Karpas-422 (cell line): ENCODE results near the gene ABLIM1. TPM values are rescaled to one million over a fixed set of nuclear protein-coding genes. Genes with fewer than 3 reads are reported as not detected.

Experiments used
- DNase-seq: peaks from one replicate; pipeline ENCODE4 v3.0.0-alpha.2; 2015
- H2AFZ ChIP-seq: fragments of 200-600 bp; sonication (generic); 2 replicates; pipeline ENCODE4 v1.6.1; 2014; ENCODE audit warnings: antibody characterized with exemption, low read length, mixed read lengths
- H3K27ac ChIP-seq: fragments of 200-600 bp; sonication (generic); 2 replicates; pipeline ENCODE4 v1.5.1; 2014; ENCODE audit warnings: mild to moderate bottlenecking, low read length, moderate library complexity
- H3K27me3 ChIP-seq: fragments of 200-600 bp; sonication (generic); 2 replicates; pipeline ENCODE4 v1.6.1; 2014; ENCODE audit warnings: low read length, mixed read lengths
- H3K36me3 ChIP-seq: fragments of 200-600 bp; sonication (generic); 2 replicates; pipeline ENCODE4 v1.6.1; 2014; ENCODE audit warnings: low read length, mixed read lengths; ENCODE audit not compliant: insufficient read depth
- H3K4me1 ChIP-seq: fragments of 200-600 bp; sonication (generic); 2 replicates; pipeline ENCODE4 v1.6.1; 2014; ENCODE audit warnings: mild to moderate bottlenecking, low read length, mixed read lengths
- H3K4me2 ChIP-seq: fragments of 200-600 bp; sonication (generic); 2 replicates; pipeline ENCODE4 v1.6.1; 2014; ENCODE audit warnings: low read length, low read depth, mild to moderate bottlenecking; ENCODE audit not compliant: poor library complexity, severe bottlenecking
- H3K4me3 ChIP-seq: fragments of 200-600 bp; sonication (generic); 2 replicates; pipeline ENCODE4 v1.5.1; 2014; ENCODE audit warnings: mild to moderate bottlenecking, antibody characterized with exemption, low read length, mixed read lengths
- H3K79me2 ChIP-seq: fragments of 200-600 bp; sonication (generic); 2 replicates; pipeline ENCODE4 v1.6.1; 2014; ENCODE audit warnings: mild to moderate bottlenecking, low read length, mixed read lengths
- H3K9ac ChIP-seq: fragments of 200-600 bp; sonication (generic); 2 replicates; pipeline ENCODE4 v1.6.0; 2014; ENCODE audit warnings: low read length
- H3K9me2 ChIP-seq: fragments of 200-600 bp; sonication (generic), shearing (Covaris generic); replicated peaks from 2 replicates; pipeline ENCODE4 v1.6.0; 2014; ENCODE audit warnings: mild to moderate bottlenecking, low read length, moderate library complexity; ENCODE audit not compliant: insufficient read depth
- H3K9me3 ChIP-seq: fragments of 300-700, 200-600 bp; sonication (generic); 2 replicates; pipeline ENCODE4 v1.6.1; 2014; ENCODE audit warnings: low read length, mixed read lengths
- H4K20me1 ChIP-seq: fragments of 200-600 bp; sonication (generic); 2 replicates; pipeline ENCODE4 v1.6.1; 2014; ENCODE audit warnings: mild to moderate bottlenecking, antibody characterized with exemption, low read length, low read depth; ENCODE audit not compliant: insufficient read depth
- total RNA-seq: library from RNA; depleted of rRNA; stranded (reverse); fragments of >200 nt; shearing (Covaris generic); gene quantifications from 2 replicates; pipeline ENCODE4 v1.2.3, GENCODE V29; 2014; ENCODE audit warnings: low replicate concordance

Gene ABLIM1
- total RNA-seq, 1 experiment from 2014 or later = 131 TPM

- Histone ChIP-seq H3K4me1 (no peaks in the 10 kb centered on the region), H3K9ac (no peak overlapping the region)
Measured at GRCh38 chr10:114442091-114442630, 215.9 kb downstream of the ABLIM1 start.

GRCh38 chr10:114441107-114441506, 217.0 kb downstream of the ABLIM1 start:
- no peaks in the 10 kb centered on the region for H3K79me2 ChIP-seq
- H3K9me3 ChIP-seq = no peaks in the 10 kb centered on the region
- peaks cover 75% of the 10 kb centered on the region; the same call in 1 of the 2 replicates for H3K36me3 ChIP-seq
- no peaks in the 10 kb centered on the region for H4K20me1 ChIP-seq
- no peaks in the 10 kb centered on the region for H3K9me2 ChIP-seq
- H3K4me2 ChIP-seq = no peak overlapping the region
- H2AFZ ChIP-seq = no peak overlapping the region
- H3K4me3 ChIP-seq = no peak overlapping the region
- H3K27ac ChIP-seq = no peak overlapping the region
- no peak overlapping the region for H3K9ac ChIP-seq
- H3K27me3 ChIP-seq = no peaks in the 10 kb centered on the region
- no peaks in the 10 kb centered on the region for H3K4me1 ChIP-seq
- no peak for DNase-seq

More at GRCh38 chr10:114442091-114442630, 215.9 kb downstream of the ABLIM1 start:
- Histone ChIP-seq H3K79me2 (no peaks in the 10 kb centered on the region), H3K9me2 (no peaks in the 10 kb centered on the region), H3K27me3 (no peaks in the 10 kb centered on the region), H3K9me3 (no peaks in the 10 kb centered on the region), H3K36me3 (peaks cover 75% of the 10 kb centered on the region; the same call in 1 of the 2 replicates), H4K20me1 (no peaks in the 10 kb centered on the region), H3K27ac (no peak overlapping the region), H3K4me2 (no peak overlapping the region), H3K4me3 (no peak overlapping the region), H2AFZ (no peak overlapping the region)
- no peak for DNase-seq

GRCh38 chr10:114437473-114438292, 220.4 kb downstream of the ABLIM1 start:
- no peak overlapping the region for H3K4me3 ChIP-seq
- H3K9me3 ChIP-seq = no peaks in the 10 kb centered on the region
- no peaks in the 10 kb centered on the region for H3K9me2 ChIP-seq
- no peak overlapping the region for H2AFZ ChIP-seq
- H3K27ac ChIP-seq = no peak overlapping the region
- DNase-seq = no peak
- H4K20me1 ChIP-seq = no peaks in the 10 kb centered on the region
- no peaks in the 10 kb centered on the region for H3K79me2 ChIP-seq
- H3K9ac ChIP-seq = no peak overlapping the region
- H3K4me1 ChIP-seq = no peaks in the 10 kb centered on the region
- peaks cover 74% of the 10 kb centered on the region; the same call in 1 of the 2 replicates for H3K36me3 ChIP-seq
- no peak overlapping the region for H3K4me2 ChIP-seq
- H3K27me3 ChIP-seq = no peaks in the 10 kb centered on the region

- H3K4me3 ChIP-seq = no peak overlapping the region
- no peak overlapping the region for H3K27ac ChIP-seq
- H3K79me2 ChIP-seq = no peaks in the 10 kb centered on the region
- H3K9me3 ChIP-seq = no peaks in the 10 kb centered on the region
- H2AFZ ChIP-seq = no peak overlapping the region
- H3K9ac ChIP-seq = no peak overlapping the region
- no peaks in the 10 kb centered on the region for H3K27me3 ChIP-seq
- H3K4me2 ChIP-seq = no peak overlapping the region
- H3K9me2 ChIP-seq = no peaks in the 10 kb centered on the region
- no peaks in the 10 kb centered on the region for H3K4me1 ChIP-seq
- H3K36me3 ChIP-seq = peaks cover 74% of the 10 kb centered on the region; the same call in 1 of the 2 replicates
- DNase-seq = no peak
- no peaks in the 10 kb centered on the region for H4K20me1 ChIP-seq
Measured at GRCh38 chr10:114436941-114437340, 221.1 kb downstream of the ABLIM1 start.

GRCh38 chr10:114432566-114433093, 225.4 kb downstream of the ABLIM1 start:
- Histone ChIP-seq H3K36me3 (peaks cover 34% of the 10 kb centered on the region; the same call in 1 of the 2 replicates), H3K4me3 (no peak overlapping the region), H3K4me2 (no peak overlapping the region), H3K4me1 (no peaks in the 10 kb centered on the region), H2AFZ (no peak overlapping the region), H4K20me1 (no peaks in the 10 kb centered on the region), H3K9me3 (no peaks in the 10 kb centered on the region), H3K27ac (no peak overlapping the region), H3K27me3 (no peaks in the 10 kb centered on the region), H3K9me2 (no peaks in the 10 kb centered on the region), H3K9ac (no peak overlapping the region), H3K79me2 (no peaks in the 10 kb centered on the region)
- DNase-seq = no peak

- H3K4me1 ChIP-seq = no peaks in the 10 kb centered on the region
- no peak overlapping the region for H3K4me2 ChIP-seq
- no peaks in the 10 kb centered on the region for H3K79me2 ChIP-seq
- H3K27ac ChIP-seq = no peak overlapping the region
- H3K4me3 ChIP-seq = no peak overlapping the region
- no peak overlapping the region for H2AFZ ChIP-seq
- no peaks in the 10 kb centered on the region for H3K9me3 ChIP-seq
- H3K9ac ChIP-seq = no peak overlapping the region
- H4K20me1 ChIP-seq = no peaks in the 10 kb centered on the region
- DNase-seq = no peak
- H3K9me2 ChIP-seq = no peaks in the 10 kb centered on the region
- no peaks in the 10 kb centered on the region for H3K27me3 ChIP-seq
- peaks cover 30% of the 10 kb centered on the region; the same call in 1 of the 2 replicates for H3K36me3 ChIP-seq
Measured at GRCh38 chr10:114431414-114432135, 226.5 kb downstream of the ABLIM1 start.

- Histone ChIP-seq H3K79me2 (no peaks in the 10 kb centered on the region), H3K9me3 (no peaks in the 10 kb centered on the region), H3K9ac (no peak overlapping the region), H4K20me1 (no peaks in the 10 kb centered on the region), H3K9me2 (no peaks in the 10 kb centered on the region), H3K27ac (no peak overlapping the region), H2AFZ (no peak overlapping the region), H3K4me3 (no peak overlapping the region), H3K4me1 (no peaks in the 10 kb centered on the region), H3K36me3 (peaks cover 22% of the 10 kb centered on the region; the same call in 1 of the 2 replicates), H3K27me3 (no peaks in the 10 kb centered on the region), H3K4me2 (no peak overlapping the region)
- no peak for DNase-seq
Measured at GRCh38 chr10:114430688-114431413, 227.2 kb downstream of the ABLIM1 start.
